Activated naive CD8-positive, alpha-beta T cell treated with anti-CD3 and anti-CD28 coated beads, Interleukin-2, amount 50 U/mL, for 16 hours (primary cell): Measurements from ENCODE around the gene WWP2.
A peak's percentile ranks its signal among the peaks of the same experiment; 100 is the strongest.
"Not testable (repeated sequence)": the region's sequence is repeated elsewhere in the genome, so short reads cannot be mapped to it uniquely, and the experiment has no call there.

Experiments used
- DNase-seq: peaks from one replicate; pipeline ENCODE4 v3.0.0-alpha.2; 2020; ENCODE audit warnings: low read depth, low spot score

WWP2 gene

GRCh38 chr16:69761983-69762813 is at the start of gene WWP2:
Gene WWP2, plus strand, starts transcription at chr16:69762332. Its CDS starts 24,679 bp downstream, at chr16:69787011.
- peak; percentile 45 for DNase-seq

- DNase-seq: no peak
These were observed 49.1 kb upstream of the WWP2 start for GRCh38 chr16:69712914-69713581.

- DNase-seq: no peak
These were observed 45.1 kb upstream of the WWP2 start for GRCh38 chr16:69717066-69717465.

- no peak for DNase-seq
These were observed 43.9 kb upstream of the WWP2 start for GRCh38 chr16:69718111-69718764.

- DNase-seq: no peak
These were observed 41.2 kb upstream of the WWP2 start for GRCh38 chr16:69720822-69721430.

- DNase-seq: no peak
These were observed 40.6 kb upstream of the WWP2 start for GRCh38 chr16:69721441-69721957.

- DNase-seq: no peak
These were observed 37.7 kb upstream of the WWP2 start for GRCh38 chr16:69724414-69724873.

GRCh38 chr16:69724981-69725479 is 37.1 kb upstream of the WWP2 start:
- no peak for DNase-seq

- no peak for DNase-seq
These were observed 36.4 kb upstream of the WWP2 start for GRCh38 chr16:69725480-69726312.

- DNase-seq: peak; percentile 81
These were observed 35.6 kb upstream of the WWP2 start, which contains the start of gene NQO1 for GRCh38 chr16:69726313-69727060. Gene NQO1, minus strand, starts transcription at chr16:69726560. Its CDS starts 121 bp downstream, at chr16:69726439.

GRCh38 chr16:69727916-69728270 is 34.2 kb upstream of the WWP2 start:
- no peak for DNase-seq

- not testable (repeated sequence) for DNase-seq
These were observed 33.1 kb upstream of the WWP2 start for GRCh38 chr16:69729030-69729429.

GRCh38 chr16:69731280-69731679 is 30.9 kb upstream of the WWP2 start:
- not testable (repeated sequence) for DNase-seq

GRCh38 chr16:69732101-69732500 is 30.0 kb upstream of the WWP2 start:
- no peak for DNase-seq

- DNase-seq: no peak
These were observed 20.6 kb upstream of the WWP2 start for GRCh38 chr16:69741519-69741918.

- DNase-seq: no peak
These were observed 19.9 kb upstream of the WWP2 start for GRCh38 chr16:69741951-69742904.

- no peak for DNase-seq
These were observed 17.5 kb upstream of the WWP2 start for GRCh38 chr16:69744363-69745231.

- no peak for DNase-seq
These were observed 16.9 kb upstream of the WWP2 start for GRCh38 chr16:69745232-69745612.
